HG03378 (cell line): ENCODE data around the gene DPYD.
A peak's percentile ranks its signal among the peaks of the same experiment; 100 is the strongest.

ENCODE experiments used
- ATAC-seq: cut with Tn5 transposase; IDR thresholded peaks from one replicate; pipeline ENCODE4 v1.9.1; 2021; ENCODE audit warnings: mild to moderate bottlenecking, moderate library complexity; ENCODE audit not compliant: unreplicated experiment

The DPYD gene

GRCh38 chr1:97920832-97921571, at the start of gene DPYD:
Gene DPYD, minus strand, starts transcription at chr1:97921034. Its CDS starts 112 bp downstream, at chr1:97920922.
- ATAC-seq = peak; percentile 85

GRCh38 chr1:97960470-97960869, 39.6 kb upstream of the DPYD start:
- ATAC-seq = no peak

GRCh38 chr1:97947695-97948094, 26.9 kb upstream of the DPYD start:
- no peak for ATAC-seq

GRCh38 chr1:97943354-97943753, 22.5 kb upstream of the DPYD start:
- ATAC-seq = no peak

GRCh38 chr1:97942161-97943123, 21.6 kb upstream of the DPYD start:
- ATAC-seq = no peak

GRCh38 chr1:97938285-97938642, 17.4 kb upstream of the DPYD start:
- no peak for ATAC-seq

- ATAC-seq = no peak
Observed at GRCh38 chr1:97936976-97937375, 16.1 kb upstream of the DPYD start.

GRCh38 chr1:97934491-97934890, 13.7 kb upstream of the DPYD start:
- ATAC-seq = no peak

- ATAC-seq = no peak
Observed at GRCh38 chr1:97929874-97930851, 9.3 kb upstream of the DPYD start.

GRCh38 chr1:97926017-97926708, 5.3 kb upstream of the DPYD start:
- ATAC-seq = no peak

GRCh38 chr1:97925151-97925550, 4.3 kb upstream of the DPYD start:
- no peak for ATAC-seq

- no peak for ATAC-seq
Observed at GRCh38 chr1:97923811-97924210, 3.0 kb upstream of the DPYD start.

GRCh38 chr1:97920276-97920831, 480 bp downstream of the DPYD start:
- ATAC-seq = peak; percentile 21

GRCh38 chr1:97919585-97920261, 1.1 kb downstream of the DPYD start:
- ATAC-seq = no peak

- no peak for ATAC-seq
Observed at GRCh38 chr1:97918961-97919360, 1.9 kb downstream of the DPYD start.

- ATAC-seq = no peak
Observed at GRCh38 chr1:97913506-97914139, 7.2 kb downstream of the DPYD start.

GRCh38 chr1:97911266-97912215, 9.3 kb downstream of the DPYD start:
- ATAC-seq = no peak

GRCh38 chr1:97909266-97909665, 11.6 kb downstream of the DPYD start:
- ATAC-seq = no peak
